ENCODE measurements around the gene CNN3.

DNA sequence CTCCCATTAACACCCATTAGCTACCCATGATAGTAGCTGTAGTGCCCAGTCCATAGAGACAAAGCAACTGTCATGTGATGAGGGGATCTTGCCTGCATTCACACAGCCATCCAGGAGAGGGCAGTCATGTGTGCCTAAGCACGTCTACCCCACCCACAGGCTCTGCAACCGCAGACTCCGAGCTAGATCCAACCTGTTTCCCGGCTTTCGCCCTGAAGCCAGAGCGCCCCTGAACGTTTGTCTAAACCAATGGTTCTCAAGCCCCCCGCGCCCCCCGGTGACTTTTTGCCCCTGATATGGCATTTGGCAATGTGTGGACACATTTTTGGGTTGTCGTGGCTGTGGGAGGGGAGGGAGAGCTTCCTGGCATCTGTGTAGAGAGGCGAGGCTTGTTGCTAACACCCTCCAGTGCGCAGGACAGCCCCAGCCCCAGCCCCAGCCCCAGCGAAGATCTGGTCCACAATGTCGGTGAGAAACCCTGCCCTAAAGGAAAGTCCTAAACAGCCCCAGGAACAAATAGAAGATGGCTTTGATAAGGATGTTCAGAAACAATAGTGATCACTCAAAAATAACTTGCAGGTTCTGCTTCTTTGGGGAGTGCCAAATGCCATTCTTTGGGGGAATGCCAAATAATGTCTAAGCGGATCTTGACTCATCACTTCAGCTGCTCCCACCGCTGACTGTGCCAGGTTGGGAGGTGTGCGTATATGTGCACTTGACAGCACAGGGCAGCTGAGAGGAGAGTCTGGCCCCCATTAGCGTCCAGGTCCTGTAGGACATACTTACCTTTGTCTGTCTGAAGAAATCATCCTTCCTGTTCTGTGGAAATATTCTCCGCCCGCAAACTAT lies 72.2 kb downstream of the CNN3 start:
- TF ChIP-seq, protein P1, sequence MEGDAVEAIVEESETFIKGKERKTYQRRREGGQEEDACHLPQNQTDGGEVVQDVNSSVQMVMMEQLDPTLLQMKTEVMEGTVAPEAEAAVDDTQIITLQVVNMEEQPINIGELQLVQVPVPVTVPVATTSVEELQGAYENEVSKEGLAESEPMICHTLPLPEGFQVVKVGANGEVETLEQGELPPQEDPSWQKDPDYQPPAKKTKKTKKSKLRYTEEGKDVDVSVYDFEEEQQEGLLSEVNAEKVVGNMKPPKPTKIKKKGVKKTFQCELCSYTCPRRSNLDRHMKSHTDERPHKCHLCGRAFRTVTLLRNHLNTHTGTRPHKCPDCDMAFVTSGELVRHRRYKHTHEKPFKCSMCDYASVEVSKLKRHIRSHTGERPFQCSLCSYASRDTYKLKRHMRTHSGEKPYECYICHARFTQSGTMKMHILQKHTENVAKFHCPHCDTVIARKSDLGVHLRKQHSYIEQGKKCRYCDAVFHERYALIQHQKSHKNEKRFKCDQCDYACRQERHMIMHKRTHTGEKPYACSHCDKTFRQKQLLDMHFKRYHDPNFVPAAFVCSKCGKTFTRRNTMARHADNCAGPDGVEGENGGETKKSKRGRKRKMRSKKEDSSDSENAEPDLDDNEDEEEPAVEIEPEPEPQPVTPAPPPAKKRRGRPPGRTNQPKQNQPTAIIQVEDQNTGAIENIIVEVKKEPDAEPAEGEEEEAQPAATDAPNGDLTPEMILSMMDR (IDR thresholded peaks at IDR 0.05), result peak; percentile 83 to 93 (median 89)
- TF ChIP-seq POLR2A (IDR thresholded peaks at IDR 0.05), result no peak
